PC-3 (cell line): Measurements from ENCODE around the gene UNC50. TPM values are rescaled to one million over a fixed set of nuclear protein-coding genes. Genes with fewer than 3 reads are reported as not detected.

ENCODE experiments used
- ATAC-seq: fragments of 200-7000 bp; cut with Tn5 transposase; 2 replicates; pipeline ENCODE4 v1.9.1; 2020; ENCODE audit warnings: mild to moderate bottlenecking, moderate library complexity
- BruUV-seq: library from RNA; stranded (reverse); fragments of 400-500 nt; replicated peaks from 2 replicates; lab custom pipeline; 2021; lab: Mats Ljungman, UMichigan
- CTCF ChIA-PET: fragments of 300-600 bp; sonication (Branson Sonifier 250); formaldehyde crosslinking; loops from one replicate; lab custom pipeline; 2022; ENCODE audit warnings: antibody characterized with exemption; lab: Charles Lee
- POLR2A ChIA-PET: fragments of 300-600 bp; sonication (Branson Sonifier 250); formaldehyde crosslinking; loops from one replicate; lab custom pipeline; 2022; ENCODE audit warnings: antibody characterized with exemption; ENCODE audit not compliant: unreplicated experiment; lab: Charles Lee
- DNase-seq: peaks from one replicate; pipeline ENCODE4 v3.0.0-alpha.2; 2015
- H2AFZ ChIP-seq: fragments of 300-600 bp; sonication (generic); 2 replicates; pipeline ENCODE4 v1.6.0; 2016; ENCODE audit warnings: antibody characterized with exemption, low read length
- H3F3A ChIP-seq: fragments of 300-600 bp; sonication (generic); one replicate; pipeline ENCODE4 v1.6.0; 2017; ENCODE audit warnings: antibody characterized with exemption, low read length, control low read depth, mild to moderate bottlenecking; ENCODE audit not compliant: unreplicated experiment
- H3K27ac ChIP-seq: fragments of 300-600 bp; sonication (generic); 2 replicates; pipeline ENCODE4 v1.5.1; 2016; ENCODE audit warnings: mild to moderate bottlenecking, low read length
- H3K27me3 ChIP-seq: fragments of 300-600 bp; sonication (generic); 2 replicates; pipeline ENCODE4 v1.6.1; 2016; ENCODE audit warnings: low read length, mixed read lengths
- H3K36me3 ChIP-seq: fragments of 300-600 bp; sonication (generic); 2 replicates; pipeline ENCODE4 v1.6.1; 2016; ENCODE audit warnings: low read depth, mixed run types, low read length, mixed read lengths
- H3K4me1 ChIP-seq: fragments of 300-600 bp; sonication (generic); 2 replicates; pipeline ENCODE4 v1.5.1; 2016; ENCODE audit warnings: low read length; ENCODE audit not compliant: insufficient read depth
- H3K4me2 ChIP-seq: fragments of 300-600 bp; sonication (generic); 2 replicates; pipeline ENCODE4 v1.6.0; 2016; ENCODE audit warnings: low read length
- H3K4me3 ChIP-seq: fragments of 300-600 bp; sonication (generic); 2 replicates; pipeline ENCODE4 v1.5.1; 2016; ENCODE audit warnings: mild to moderate bottlenecking, low read length, mixed read lengths
- H3K79me2 ChIP-seq: fragments of 300-600 bp; sonication (generic); 2 replicates; pipeline ENCODE4 v1.6.1; 2017; ENCODE audit warnings: low read length, mixed read lengths
- H3K9ac ChIP-seq: fragments of 300-600 bp; sonication (generic); 2 replicates; pipeline ENCODE4 v1.6.0; 2016; ENCODE audit warnings: mild to moderate bottlenecking, low read length
- H3K9me2 ChIP-seq: fragments of 300-600 bp; sonication (generic); replicated peaks from 2 replicates; pipeline ENCODE4 v1.6.1; 2016; ENCODE audit warnings: mixed run types, low read length, mixed read lengths
- H3K9me3 ChIP-seq: fragments of 300-600 bp; sonication (generic); 2 replicates; pipeline ENCODE4 v1.6.1; 2016; ENCODE audit warnings: low read length, mixed read lengths
- H4K20me1 ChIP-seq: fragments of 300-600 bp; sonication (generic); 2 replicates; pipeline ENCODE4 v1.6.1; 2016; ENCODE audit warnings: low read length, mixed read lengths
- CTCF ChIP-seq: fragments of 300-600 bp; sonication (generic); conservative IDR thresholded peaks from 2 replicates; pipeline ENCODE4 v1.5.1; 2017; ENCODE audit warnings: antibody characterized with exemption, low read depth, mild to moderate bottlenecking, low read length
- EZH2 ChIP-seq: fragments of 300-600 bp; sonication (generic); IDR thresholded peaks from one replicate; pipeline ENCODE4 v1.6.1; 2017; ENCODE audit warnings: antibody characterized with exemption, mild to moderate bottlenecking, low read length; ENCODE audit not compliant: unreplicated experiment
- EZH2phosphoT487 ChIP-seq: fragments of 300-600 bp; sonication (generic); IDR thresholded peaks from 2 replicates; pipeline ENCODE4 v1.6.1; 2018; ENCODE audit warnings: mild to moderate bottlenecking, antibody characterized with exemption, low read length, borderline replicate concordance
- intact Hi-C: fragments of 100-400 bp; cut with micrococcal nuclease; formaldehyde crosslinking; loops from 2 replicates; pipeline ENCODE4 v1.9.0; 2023
- total RNA-seq: library from RNA; depleted of rRNA; stranded (reverse); fragments of >200 nt; gene quantifications from 2 replicates; pipeline ENCODE4 v1.2.3, GENCODE V29; 2014

Gene UNC50
- total RNA-seq, 1 experiment from 2014 or later, result 26.0 TPM

- Histone ChIP-seq H3K4me1 (no peaks in the 10 kb centered on the region), H3K4me3 (no peak overlapping the region), H3F3A (no peaks in the 10 kb centered on the region), H3K9me3 (no peaks in the 10 kb centered on the region), H3K9ac (no peak overlapping the region), H3K4me2 (no peak overlapping the region), H4K20me1 (no peaks in the 10 kb centered on the region), H2AFZ (no peak overlapping the region), H3K36me3 (peaks cover 2% of the 10 kb centered on the region; the same call in 1 of the 2 replicates), H3K79me2 (no peaks in the 10 kb centered on the region), H3K27me3 (no peaks in the 10 kb centered on the region), H3K9me2 (no peaks in the 10 kb centered on the region), H3K27ac (no peak overlapping the region)
- ChIA-PET CTCF (interaction anchor here (0.6 kb wide), 1 partner anchor 171 kb away, joined by 3 read pairs; no protein-coding TSS in a partner anchor), POLR2A (interaction anchor here (0.7 kb wide), 1 partner anchor 831 kb away, joined by 4 read pairs; no protein-coding TSS in a partner anchor)
- intact Hi-C loops, result no loop called here
- DNase-seq (no peak), ATAC-seq (no peak)
- no TSS peak for BruUV-seq
- TF ChIP-seq CTCF (no peak), EZH2phosphoT487 (no peak), EZH2 (no peak)
These were observed 24.4 kb upstream of the UNC50 start for GRCh38 chr2:98583816-98584618.

GRCh38 chr2:98585386-98585785, 23.0 kb upstream of the UNC50 start:
- ATAC-seq (no peak), DNase-seq (no peak)
- Histone ChIP-seq H3K9ac (no peak overlapping the region), H3K27ac (no peak overlapping the region), H3K36me3 (peaks cover 2% of the 10 kb centered on the region; the same call in 1 of the 2 replicates), H2AFZ (no peak overlapping the region), H3K27me3 (no peaks in the 10 kb centered on the region), H3F3A (no peaks in the 10 kb centered on the region), H3K9me3 (no peaks in the 10 kb centered on the region), H3K9me2 (no peaks in the 10 kb centered on the region), H3K4me1 (no peaks in the 10 kb centered on the region), H3K4me3 (no peak overlapping the region), H4K20me1 (no peaks in the 10 kb centered on the region), H3K4me2 (no peak overlapping the region), H3K79me2 (no peaks in the 10 kb centered on the region)
- intact Hi-C loops, result no loop called here
- TF ChIP-seq EZH2, result no peak
- no peak for TF ChIP-seq CTCF
- TF ChIP-seq EZH2phosphoT487, result no peak
- ChIA-PET CTCF (interaction anchor here (0.6 kb wide), 1 partner anchor 173 kb away, joined by 3 read pairs; no protein-coding TSS in a partner anchor), POLR2A (no interaction called here)
- no TSS peak for BruUV-seq
